ENCODE data around the gene CD47.
A peak's percentile ranks its signal among the peaks of the same experiment; 100 is the strongest.

The CD47 gene

DNA sequence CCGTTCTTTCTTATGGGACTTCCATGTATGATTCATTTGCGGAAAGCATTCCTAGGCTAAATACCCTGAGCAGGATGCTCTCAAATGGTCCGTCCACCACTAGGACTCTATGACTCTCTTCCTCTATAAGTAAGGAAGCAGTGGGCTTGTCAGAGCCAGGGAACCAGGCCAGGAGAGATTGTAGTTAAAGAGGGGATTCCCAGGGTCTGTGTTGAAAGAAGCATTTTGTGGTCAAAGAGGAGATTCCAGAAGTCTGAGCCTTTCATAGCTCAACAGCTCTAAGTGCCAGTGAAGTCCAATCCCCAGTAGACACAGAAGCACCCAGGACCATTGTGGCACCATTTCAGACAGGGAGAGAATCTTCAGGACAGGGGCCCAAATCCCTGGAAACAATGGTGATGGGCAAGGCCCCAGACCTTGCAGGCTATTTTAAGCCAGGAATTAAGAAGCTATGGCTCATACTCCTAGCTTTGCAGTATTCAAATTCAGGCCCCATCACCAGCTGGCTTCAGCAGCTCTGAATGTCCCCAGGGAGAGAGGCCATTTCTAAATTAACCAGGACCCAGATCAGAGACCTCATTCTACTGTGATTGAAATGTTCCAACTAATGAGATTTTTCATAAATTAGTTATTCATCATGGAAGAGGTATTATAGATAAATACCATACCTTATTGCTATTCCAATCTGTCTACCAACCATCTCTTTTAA lies 81.7 kb downstream of the CD47 start:
- DNase-seq, result no peak

DNA sequence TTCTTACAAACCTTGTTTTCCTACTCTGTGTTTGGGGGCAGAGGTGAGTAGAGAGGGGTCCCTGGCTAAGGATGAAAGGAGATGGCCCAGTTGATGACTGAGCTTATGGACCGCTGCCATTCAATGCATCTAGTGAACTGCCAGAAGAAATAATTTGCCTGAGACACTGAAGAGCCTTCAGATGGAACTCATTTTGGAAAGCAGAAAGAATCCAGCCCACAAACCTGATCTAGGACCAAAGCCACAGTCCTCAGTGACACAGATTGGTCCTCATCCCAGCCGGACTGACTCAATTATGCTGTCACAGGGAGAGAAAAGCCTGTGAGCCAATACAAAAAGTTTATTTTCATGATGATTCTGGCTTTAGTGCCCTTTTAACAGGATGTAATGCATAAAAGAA lies 82.7 kb downstream of the CD47 start:
- no peak for DNase-seq

DNA sequence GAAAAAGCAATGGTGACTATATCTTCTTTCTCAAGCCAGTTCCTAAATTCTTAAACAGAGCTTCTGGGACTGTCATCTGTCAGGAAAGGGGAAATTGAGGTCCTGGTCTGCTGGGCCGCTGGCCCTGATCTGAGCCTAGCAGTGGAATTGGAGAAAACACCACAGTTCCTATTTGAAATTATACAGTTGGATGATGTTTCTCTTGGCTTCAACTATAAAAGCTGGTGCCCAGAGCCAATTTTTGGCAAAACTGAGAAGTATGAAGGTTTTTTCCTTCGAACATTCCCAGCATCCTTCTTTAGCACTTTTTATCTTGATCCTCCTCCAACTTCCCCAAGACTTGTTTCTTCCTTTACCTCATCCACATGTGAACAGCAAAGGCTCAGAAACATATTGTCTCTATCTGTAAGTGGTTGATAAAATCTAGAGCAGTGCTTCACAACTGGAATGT lies 83.9 kb downstream of the CD47 start:
- no peak for DNase-seq

DNA sequence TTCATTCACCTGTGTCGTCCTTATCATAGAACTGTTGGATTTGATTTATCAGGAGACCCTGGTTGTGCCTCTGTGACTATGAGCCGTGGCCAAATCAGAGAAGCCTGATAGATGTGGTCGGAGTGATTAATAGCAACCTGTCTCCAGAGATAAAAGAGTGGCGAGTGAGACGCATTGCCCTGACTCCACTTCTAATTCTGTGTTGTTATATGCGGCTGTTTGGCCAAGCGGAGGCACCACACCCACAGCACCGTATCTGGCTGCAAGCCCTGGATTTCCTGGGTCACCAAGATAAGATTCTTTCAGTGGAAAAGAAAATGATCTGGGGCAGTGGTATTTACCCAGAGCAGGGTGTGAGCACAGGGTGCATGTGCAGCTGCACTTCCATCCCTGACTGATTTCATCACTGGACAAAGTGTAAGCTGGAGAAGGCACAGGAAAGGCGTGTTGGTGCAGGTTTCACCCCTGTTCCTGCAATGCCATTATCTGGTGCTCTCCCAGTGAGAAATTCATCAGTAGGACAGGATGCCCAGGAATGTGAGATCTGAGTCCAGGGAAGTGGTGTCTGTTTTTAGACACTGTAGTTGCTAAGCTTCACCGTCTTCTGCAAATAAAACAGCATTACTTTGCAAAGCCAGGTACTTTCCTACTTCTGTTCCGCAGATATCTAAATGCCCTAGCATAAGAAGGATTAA lies 84.6 kb downstream of the CD47 start:
- no peak for DNase-seq

DNA sequence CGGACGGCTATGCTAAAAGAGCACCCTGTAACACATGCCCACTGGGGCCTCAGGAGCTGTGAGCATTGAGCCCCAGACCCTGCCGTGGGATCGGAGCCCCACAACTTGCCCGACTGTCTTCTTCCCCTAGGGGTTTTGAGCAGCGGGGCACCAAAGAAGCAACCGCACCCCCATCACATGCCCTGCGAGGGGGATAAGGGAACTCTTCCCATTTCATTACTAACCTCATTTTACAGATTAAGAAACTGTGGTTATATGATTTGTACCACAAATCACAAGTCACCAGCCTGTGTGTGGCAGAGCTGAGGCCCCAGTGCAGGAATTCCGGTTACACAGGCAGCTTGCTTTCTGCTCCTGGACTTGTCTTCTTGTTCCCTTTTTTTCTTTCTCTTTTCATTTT lies 86.2 kb downstream of the CD47 start:
- DNase-seq, result no peak

DNA sequence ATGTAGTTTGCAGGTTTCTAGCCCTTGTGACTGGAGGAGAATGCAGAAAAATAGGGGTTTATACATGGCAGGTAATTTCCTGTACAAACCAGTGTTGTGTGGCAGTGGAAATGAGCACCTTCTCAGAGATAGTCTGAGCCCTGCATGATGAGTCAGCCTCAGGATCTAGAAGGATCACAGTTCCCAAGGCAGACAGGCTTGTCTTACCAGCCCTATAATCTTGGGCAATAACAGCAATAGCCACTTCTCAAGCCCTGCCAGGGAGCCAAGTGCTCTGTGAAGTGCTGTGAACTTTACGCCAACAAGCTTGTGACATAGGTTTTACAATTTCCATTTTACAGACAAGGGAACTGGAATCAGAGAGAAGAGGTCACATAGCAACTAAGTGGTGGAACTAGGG lies 89.4 kb downstream of the CD47 start:
- no peak for DNase-seq

DNA sequence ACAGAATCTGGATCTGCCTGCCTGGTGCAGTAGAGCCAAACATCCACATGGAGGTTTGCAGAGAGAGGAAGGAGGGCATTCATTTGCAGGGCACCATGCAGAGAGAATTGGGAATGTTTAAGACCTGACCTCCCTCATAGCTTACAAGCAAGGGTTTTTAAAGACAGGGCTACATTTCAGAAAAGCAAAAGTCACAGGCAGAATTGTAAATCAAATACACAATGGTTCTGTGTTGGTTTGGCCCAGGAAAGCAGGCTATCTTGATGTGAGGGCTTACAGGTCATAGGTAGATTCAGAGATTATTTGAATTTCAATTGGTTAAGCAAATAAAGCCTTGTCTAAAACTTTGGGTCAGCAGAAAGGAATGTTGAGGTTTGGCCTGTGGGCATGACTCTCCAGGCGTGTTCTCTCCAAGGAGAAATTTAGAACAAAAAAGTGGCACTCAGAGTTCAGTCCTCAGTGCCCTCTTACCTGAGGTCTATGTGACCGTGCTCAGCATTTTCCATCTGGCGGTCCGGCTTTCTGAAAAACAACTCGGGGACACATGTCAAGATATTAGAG lies 91.5 kb downstream of the CD47 start:
- DNase-seq, result peak; percentile 23

DNA sequence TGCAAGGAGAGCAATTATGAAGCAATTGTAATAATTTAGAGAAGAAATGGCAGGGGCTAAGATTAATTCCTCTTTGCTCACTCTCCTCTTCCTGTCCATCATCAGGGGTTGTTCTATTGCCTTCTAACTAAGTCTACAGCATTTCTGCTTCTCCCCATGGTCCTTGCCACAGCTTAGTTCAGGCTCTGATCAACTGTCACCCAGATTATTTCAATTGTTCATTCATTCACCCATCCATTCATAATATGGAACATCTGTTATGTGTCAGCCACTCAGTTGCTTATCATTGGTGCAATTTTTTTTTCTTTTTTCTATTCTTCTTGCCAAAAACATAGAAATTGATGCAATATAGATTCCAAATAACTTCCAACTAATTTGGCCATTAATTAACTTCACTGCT lies 93.2 kb downstream of the CD47 start:
- DNase-seq, result no peak

DNA sequence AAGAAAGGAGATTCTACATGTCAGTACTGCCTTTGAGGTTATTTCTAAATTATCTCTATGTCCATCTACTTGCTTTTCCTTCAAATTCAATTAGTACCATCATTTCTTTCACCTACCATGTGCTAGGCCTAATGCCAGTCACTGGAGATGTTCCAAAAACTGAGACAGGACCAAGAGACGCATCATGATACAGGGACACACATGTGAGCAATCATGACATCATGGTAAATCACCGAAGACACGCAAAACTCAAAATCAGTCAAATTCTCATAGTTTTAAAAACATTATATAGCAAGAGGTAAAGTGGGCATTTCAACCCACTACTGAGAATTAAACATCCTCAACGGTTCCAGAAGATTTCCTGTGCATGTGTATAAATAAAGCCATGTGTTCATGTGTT lies 95.0 kb downstream of the CD47 start:
- no peak for DNase-seq

DNA sequence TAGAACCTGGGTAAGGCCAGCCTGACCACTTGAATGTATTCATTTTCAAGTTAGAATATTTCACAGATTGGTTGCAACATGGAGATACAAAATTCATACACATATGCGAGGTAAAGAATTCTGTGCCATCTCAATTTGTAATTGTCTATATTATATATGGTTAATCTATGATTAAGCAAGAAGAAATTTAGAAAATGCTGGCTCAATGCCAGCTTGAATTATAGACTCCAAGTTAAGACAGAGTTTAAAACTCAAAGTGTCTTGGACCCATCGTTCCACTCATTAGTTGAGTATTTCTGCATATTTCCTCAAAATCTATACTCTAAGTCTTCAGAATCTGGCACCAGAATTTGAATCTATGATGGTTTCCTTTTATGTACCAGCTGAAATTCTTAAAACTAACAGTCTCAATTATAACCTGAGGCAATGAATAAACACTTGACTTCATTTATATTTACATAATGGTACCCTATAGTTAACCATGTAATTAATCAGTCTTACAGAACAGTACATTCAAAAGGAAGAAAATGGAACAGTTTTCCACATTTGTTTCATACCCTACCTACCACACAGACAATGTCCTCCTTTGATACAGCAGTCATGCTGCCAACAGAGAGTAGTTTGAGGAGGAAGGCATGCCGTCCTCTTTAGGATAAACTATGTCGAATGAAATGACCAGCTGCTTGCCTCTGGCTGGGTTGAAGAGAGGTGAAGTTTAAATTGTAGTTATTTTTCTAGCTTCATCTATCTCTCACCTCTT lies 95.7 kb downstream of the CD47 start:
- DNase-seq, result no peak

DNA sequence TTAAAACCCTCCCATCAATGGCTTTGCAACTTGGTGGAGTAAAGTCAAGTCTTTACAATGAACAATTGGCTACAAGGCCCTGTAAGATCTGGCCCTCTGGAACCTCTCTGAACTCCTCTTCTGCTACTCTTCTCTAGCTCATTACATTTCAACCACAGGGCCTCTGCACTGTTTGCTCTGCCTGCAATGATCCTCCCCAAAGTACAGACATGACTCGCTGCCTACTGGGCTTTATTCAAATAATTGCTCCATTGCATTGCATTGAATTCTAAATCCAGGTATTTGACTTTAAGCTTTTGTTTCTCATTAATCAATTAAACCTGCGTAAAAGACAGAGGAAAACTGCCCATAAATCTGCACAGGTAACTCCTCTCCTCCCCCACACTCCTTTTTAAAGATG lies 96.7 kb downstream of the CD47 start:
- DNase-seq, result no peak

DNA sequence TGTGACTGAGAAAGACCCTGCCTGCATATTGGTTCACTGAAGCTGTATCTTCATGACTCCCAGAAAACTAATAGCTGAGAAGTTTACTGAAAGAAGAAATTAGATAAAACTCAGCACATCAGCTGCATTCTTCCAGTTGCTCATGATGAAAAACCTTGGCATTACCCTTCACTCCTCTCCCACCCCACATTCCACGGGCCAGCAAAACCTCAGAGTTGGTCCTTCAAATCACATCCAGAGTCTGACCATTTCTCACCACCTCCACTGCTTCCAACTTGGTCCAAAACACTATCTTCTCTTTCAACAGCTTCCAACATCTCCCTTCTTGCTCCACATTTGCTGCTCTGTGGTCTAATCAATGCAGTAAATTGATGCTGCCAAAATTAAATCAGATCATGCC lies 97.1 kb downstream of the CD47 start:
- no peak for DNase-seq
